Esophagus muscularis mucosa (tissue), 4 donors: ENCODE results near the gene RPA3.

Experiments used
- CTCF ChIP-seq, 3 experiments: fragments of 200-600 bp in 2 of 3; fragments of 450-650 bp in 1 of 3; sonication (generic) in 2 of 3; IDR thresholded peaks; one replicate each; pipeline ENCODE4 v1.5.1; 2017 to 2019; ENCODE audit warnings: antibody characterized with exemption in 3 of 3, mild to moderate bottlenecking in 2 of 3, moderate library complexity in 1 of 3
- EP300 ChIP-seq: sonication (generic); formaldehyde crosslinking; IDR thresholded peaks from one replicate; pipeline ENCODE4 v1.6.1; 2017; ENCODE audit warnings: antibody characterized with exemption
- POLR2A ChIP-seq: fragments of 450-650 bp; IDR thresholded peaks from one replicate; pipeline ENCODE4 v1.6.1; 2017; ENCODE audit warnings: antibody characterized with exemption, moderate library complexity, mild to moderate bottlenecking, low read depth
- POLR2AphosphoS5 ChIP-seq, 2 donors: sonication (generic); formaldehyde crosslinking; IDR thresholded peaks; one replicate each; pipeline ENCODE4 v1.6.1; 2017; ENCODE audit warnings: antibody characterized with exemption in 2 of 2

GRCh38 chr7:7681191-7681935 is 37.0 kb downstream of the RPA3 start:
- TF ChIP-seq CTCF (IDR thresholded peaks at IDR 0.05) (peak; percentile 60 to 63 (median 62)), EP300 (no peak), POLR2A (no peak), POLR2AphosphoS5 (IDR thresholded peaks at IDR 0.05) (no peak)
